Lung (tissue), 12 donors: Measurements from ENCODE around the gene CMBL. TPM values are rescaled to one million over a fixed set of nuclear protein-coding genes. Genes with fewer than 3 reads are reported as not detected.

ENCODE experiments used
- ATAC-seq: fragments of 200-7000 bp; cut with Tn5 transposase; one replicate; pipeline ENCODE4 v1.9.1; 2020; ENCODE audit warnings: moderate number of reproducible peaks; ENCODE audit not compliant: insufficient read depth, low FRiP score
- DNase-seq, 3 donors: peaks; one replicate each; pipeline ENCODE4 v3.0.0-alpha.2; 2013 to 2017
- H3K27ac ChIP-seq, 2 donors: one replicate each; pipeline ENCODE4 v1.5.1; 2013; ENCODE audit warnings: mild to moderate bottlenecking in 2 of 2, moderate library complexity in 2 of 2, control low read depth in 1 of 2, inconsistent platforms in 1 of 2, low read depth in 1 of 2, low read length in 1 of 2
- H3K27me3 ChIP-seq, 3 donors: one replicate each; pipeline ENCODE4 v1.5.1; 2013; ENCODE audit warnings: low read length in 2 of 3; ENCODE audit not compliant: control insufficient read depth in 3 of 3, insufficient read depth in 3 of 3
- H3K36me3 ChIP-seq, 4 donors: one replicate each; pipeline ENCODE4 v1.5.1; 2013; ENCODE audit warnings: low read length in 4 of 4, mild to moderate bottlenecking in 1 of 4, moderate library complexity in 1 of 4; ENCODE audit not compliant: control insufficient read depth in 4 of 4, insufficient read depth in 4 of 4
- H3K4me1 ChIP-seq, 5 donors: one replicate each; pipeline ENCODE4 v1.5.1; 2013; ENCODE audit warnings: low read length in 5 of 5, mild to moderate bottlenecking in 2 of 5, moderate library complexity in 1 of 5; ENCODE audit not compliant: control insufficient read depth in 5 of 5, insufficient read depth in 5 of 5
- H3K4me3 ChIP-seq: one replicate; pipeline ENCODE4 v1.5.1; 2013; ENCODE audit warnings: mild to moderate bottlenecking, control low read depth, moderate library complexity
- H3K9ac ChIP-seq, 2 donors: one replicate each; pipeline ENCODE4 v1.5.1; 2013; ENCODE audit warnings: low read length in 2 of 2, control low read depth in 1 of 2; ENCODE audit not compliant: insufficient read depth in 1 of 2
- H3K9me3 ChIP-seq, 4 donors: one replicate each; pipeline ENCODE4 v1.5.1; 2013; ENCODE audit warnings: low read length in 3 of 4, mild to moderate bottlenecking in 1 of 4, moderate library complexity in 1 of 4; ENCODE audit not compliant: control insufficient read depth in 4 of 4, insufficient read depth in 3 of 4
- WGBS, 2 donors: extraction: QIAGEN DNeasy Blood & Tissue Kit; methylation state at CpG; one replicate each; pipeline ENCODE4 v1.1.7; 2013; 5-methylcytosine and 5-hydroxymethylcytosine counted together
- polyA plus RNA-seq, 2 donors: library from polyadenylated mRNA; stranded (reverse); fragments of 200-250 nt; gene quantifications; one replicate each; pipeline ENCODE4 v1.2.1, GENCODE V29; 2013
- total RNA-seq, 2 donors: library from RNA; depleted of rRNA in 1 of 2; stranded (reverse); fragments of >200 nt in 1 of 2; gene quantifications; one replicate each; pipeline ENCODE4 v1.2.1, GENCODE V29; 2014 to 2021
- TF ChIP-seq, protein P1 (sequence below): IDR thresholded peaks from 2 replicates; pipeline ENCODE4 v1.5.1; 2012; ENCODE audit warnings: mild to moderate bottlenecking; ENCODE audit errors: control extremely low read depth, extremely low read depth
- donor health status: control.
- donor health status: control.
- donor health status: Bipolar disorder and iron deficiency.
- donor health status: healthy.
- donor health status: DM: yes; HTN: yes; CAD: no.

Gene CMBL
- total and polyA plus RNA-seq, 4 donors, result 8.1 to 15.9 (median 12.9) TPM

DNA sequence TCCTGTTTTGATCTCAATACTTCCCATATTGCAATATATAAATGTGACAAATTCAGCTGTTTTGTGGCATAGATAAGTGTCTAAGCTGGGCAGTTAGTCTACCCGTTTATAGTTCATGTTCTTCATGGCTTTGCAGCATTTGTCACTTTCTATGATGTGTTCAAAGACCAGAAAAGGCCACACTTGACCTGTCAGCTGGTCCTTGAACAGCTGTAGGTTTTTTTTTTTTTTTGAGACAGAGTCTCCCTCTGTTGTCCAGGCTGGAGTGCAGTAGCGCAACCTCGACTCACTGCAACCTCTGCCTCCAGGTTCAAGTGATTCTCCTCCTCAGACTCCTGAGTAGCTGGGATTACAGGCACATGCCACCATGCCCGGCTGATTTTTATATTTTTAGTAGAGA, 28.4 kb downstream of the CMBL start:
- Histone ChIP-seq H3K4me3 (no peak overlapping the region), H3K36me3 (no peaks in the 10 kb centered on the region), H3K4me1 (no peaks in the 10 kb centered on the region), H3K27ac (no peak overlapping the region), H3K9ac (no peak overlapping the region), H3K9me3 (no peaks in the 10 kb centered on the region), H3K27me3 (no peaks in the 10 kb centered on the region)
- ATAC-seq (no peak), DNase-seq (no peak)
- TF ChIP-seq, protein P1, sequence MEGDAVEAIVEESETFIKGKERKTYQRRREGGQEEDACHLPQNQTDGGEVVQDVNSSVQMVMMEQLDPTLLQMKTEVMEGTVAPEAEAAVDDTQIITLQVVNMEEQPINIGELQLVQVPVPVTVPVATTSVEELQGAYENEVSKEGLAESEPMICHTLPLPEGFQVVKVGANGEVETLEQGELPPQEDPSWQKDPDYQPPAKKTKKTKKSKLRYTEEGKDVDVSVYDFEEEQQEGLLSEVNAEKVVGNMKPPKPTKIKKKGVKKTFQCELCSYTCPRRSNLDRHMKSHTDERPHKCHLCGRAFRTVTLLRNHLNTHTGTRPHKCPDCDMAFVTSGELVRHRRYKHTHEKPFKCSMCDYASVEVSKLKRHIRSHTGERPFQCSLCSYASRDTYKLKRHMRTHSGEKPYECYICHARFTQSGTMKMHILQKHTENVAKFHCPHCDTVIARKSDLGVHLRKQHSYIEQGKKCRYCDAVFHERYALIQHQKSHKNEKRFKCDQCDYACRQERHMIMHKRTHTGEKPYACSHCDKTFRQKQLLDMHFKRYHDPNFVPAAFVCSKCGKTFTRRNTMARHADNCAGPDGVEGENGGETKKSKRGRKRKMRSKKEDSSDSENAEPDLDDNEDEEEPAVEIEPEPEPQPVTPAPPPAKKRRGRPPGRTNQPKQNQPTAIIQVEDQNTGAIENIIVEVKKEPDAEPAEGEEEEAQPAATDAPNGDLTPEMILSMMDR, result no peak
- 92 to 97% methylated on average over 4 of the region's 4 CpGs for WGBS, 2 donors

DNA sequence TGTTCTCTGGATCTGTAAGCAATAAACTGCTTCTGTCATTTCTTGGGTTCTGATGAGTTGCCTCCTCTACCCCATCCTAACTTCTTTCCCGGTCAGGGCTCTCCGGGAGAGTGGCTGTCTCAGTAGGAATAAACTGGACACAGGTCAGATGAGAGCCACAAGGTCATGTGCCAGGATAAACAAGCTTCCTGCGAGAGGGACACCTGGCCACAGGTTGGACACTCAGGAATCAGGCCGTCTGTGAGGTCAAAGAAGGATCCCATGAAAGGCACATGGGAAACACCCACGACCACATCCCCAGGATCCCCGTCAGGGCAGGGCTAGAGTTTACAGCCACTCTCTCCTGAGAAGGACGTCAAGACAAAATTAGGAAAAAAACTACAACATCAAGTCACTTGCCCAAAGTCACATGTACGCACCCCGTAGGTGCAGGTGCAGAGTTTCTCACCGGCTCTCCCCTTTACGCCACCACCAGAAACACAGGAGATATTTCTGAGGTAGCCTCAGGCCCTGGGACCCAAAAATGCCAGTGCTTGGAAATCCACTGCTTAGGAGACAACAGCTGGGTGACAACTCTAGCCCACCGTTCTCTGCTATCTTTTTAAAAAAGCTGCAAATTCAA, 28.9 kb downstream of the CMBL start:
- Histone ChIP-seq H3K4me3 (no peak overlapping the region), H3K4me1 (no peaks in the 10 kb centered on the region), H3K9ac (no peak overlapping the region), H3K27ac (no peak overlapping the region), H3K27me3 (no peaks in the 10 kb centered on the region), H3K36me3 (no peaks in the 10 kb centered on the region), H3K9me3 (no peaks in the 10 kb centered on the region)
- 88 to 91% methylated on average over 12 of the region's 12 CpGs for WGBS, 2 donors
- DNase-seq, result no peak
- ATAC-seq, result no peak
- TF ChIP-seq, protein P1, result no peak

DNA sequence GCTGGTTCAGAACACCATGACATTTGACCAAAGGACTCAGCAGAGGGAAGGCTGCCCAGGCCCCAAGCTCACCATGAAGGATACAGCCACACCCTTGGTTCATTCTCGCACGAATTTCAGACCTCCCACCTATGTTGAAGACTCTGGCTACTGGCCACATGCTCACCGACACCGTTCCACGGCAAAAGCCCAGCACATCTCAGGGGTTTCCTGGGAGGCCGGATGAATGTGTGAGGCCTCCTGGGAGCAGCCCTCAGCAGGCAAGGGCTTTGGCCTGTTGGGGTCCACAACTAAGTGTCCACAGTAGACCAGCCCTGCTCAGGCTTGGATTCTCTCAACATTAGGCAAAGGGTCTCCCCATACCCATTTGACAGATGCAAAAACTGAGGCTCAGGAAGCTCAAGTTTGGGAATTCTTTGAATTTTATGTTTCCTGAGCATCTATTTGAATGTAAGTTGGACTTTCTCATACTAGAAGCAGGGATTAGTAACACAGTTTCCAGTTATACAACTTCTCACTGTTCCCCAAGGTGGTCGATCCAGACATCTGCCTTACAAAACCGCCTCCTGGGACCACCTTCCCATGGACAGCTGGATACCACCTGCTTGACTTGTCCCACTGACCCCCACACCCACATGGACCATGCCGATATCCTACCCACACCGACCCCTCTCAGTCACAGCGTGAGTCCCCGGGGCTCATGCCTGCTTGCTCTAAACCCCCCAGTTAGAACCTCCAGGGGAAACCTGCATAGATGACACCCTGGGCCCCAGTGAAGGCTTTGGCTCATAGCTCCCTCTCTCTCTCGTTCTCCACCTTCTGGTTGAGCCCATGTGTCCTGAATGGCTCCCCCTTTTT, 29.7 kb downstream of the CMBL start:
- Histone ChIP-seq H3K27me3 (no peaks in the 10 kb centered on the region), H3K27ac (no peak overlapping the region), H3K9me3 (no peaks in the 10 kb centered on the region), H3K4me3 (no peak overlapping the region), H3K9ac (no peak overlapping the region), H3K4me1 (no peaks in the 10 kb centered on the region), H3K36me3 (no peaks in the 10 kb centered on the region)
- 94 to 96% methylated on average over 13 of the region's 13 CpGs for WGBS, 2 donors
- ATAC-seq (no peak), DNase-seq (no peak)
- TF ChIP-seq, protein P1, result no peak
